Measurements from ENCODE around the gene CNPY3.

Gene CNPY3

DNA sequence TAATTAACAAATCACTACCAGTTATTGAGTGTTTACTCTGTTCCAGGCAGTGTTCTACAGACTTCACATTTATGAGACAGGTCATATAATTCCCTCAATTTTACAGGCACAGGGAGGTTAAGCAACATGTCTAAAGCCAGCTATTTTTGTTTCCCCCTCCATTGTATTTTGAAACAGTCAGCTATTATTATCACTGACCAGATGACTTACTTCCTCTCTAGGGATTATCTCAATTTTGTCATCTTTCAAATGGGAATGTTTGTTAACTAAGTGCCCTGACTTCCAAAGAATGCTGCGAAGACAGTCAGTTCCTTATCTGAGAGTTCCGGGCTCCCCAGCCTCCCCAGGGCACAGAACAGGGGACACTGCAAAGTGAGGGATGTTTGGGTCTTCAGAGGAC is 5.6 kb upstream of the CNPY3 start:
- H4K20me1 ChIP-seq (ENCODE audit: insufficient read depth, low read length) = no peaks in the 10 kb centered on the region
- peaks cover 9% of the 10 kb centered on the region for H3K4me1 ChIP-seq (ENCODE audit: insufficient read depth, low read length)
- no peak overlapping the region for H3K4me3 ChIP-seq (ENCODE audit: low read depth in 1 of 2, low read length in 2 of 2)
- H3K9ac ChIP-seq (ENCODE audit: low read depth, low read length) = no peak overlapping the region
- DNase-seq (no peak), ATAC-seq (ENCODE audit: insufficient read depth, low read depth) (no peak)
- H3K36me3 ChIP-seq (ENCODE audit: insufficient read depth, low read length) = no peaks in the 10 kb centered on the region
- H3K27me3 ChIP-seq (ENCODE audit: insufficient read depth, low read length, poor library complexity) = no peaks in the 10 kb centered on the region
- no peak overlapping the region for H3K4me2 ChIP-seq (ENCODE audit: insufficient read depth, low read length)
- no peak overlapping the region for H3K27ac ChIP-seq (ENCODE audit: low read length)
- H3K9me3 ChIP-seq (ENCODE audit: insufficient read depth, low read length, severe bottlenecking) = no peaks in the 10 kb centered on the region
- no peak overlapping the region for H2AFZ ChIP-seq (ENCODE audit: low read depth, low read length)
- no peaks in the 10 kb centered on the region for H3K79me2 ChIP-seq (ENCODE audit: insufficient read depth, low read length)
- TF ChIP-seq, protein P1, sequence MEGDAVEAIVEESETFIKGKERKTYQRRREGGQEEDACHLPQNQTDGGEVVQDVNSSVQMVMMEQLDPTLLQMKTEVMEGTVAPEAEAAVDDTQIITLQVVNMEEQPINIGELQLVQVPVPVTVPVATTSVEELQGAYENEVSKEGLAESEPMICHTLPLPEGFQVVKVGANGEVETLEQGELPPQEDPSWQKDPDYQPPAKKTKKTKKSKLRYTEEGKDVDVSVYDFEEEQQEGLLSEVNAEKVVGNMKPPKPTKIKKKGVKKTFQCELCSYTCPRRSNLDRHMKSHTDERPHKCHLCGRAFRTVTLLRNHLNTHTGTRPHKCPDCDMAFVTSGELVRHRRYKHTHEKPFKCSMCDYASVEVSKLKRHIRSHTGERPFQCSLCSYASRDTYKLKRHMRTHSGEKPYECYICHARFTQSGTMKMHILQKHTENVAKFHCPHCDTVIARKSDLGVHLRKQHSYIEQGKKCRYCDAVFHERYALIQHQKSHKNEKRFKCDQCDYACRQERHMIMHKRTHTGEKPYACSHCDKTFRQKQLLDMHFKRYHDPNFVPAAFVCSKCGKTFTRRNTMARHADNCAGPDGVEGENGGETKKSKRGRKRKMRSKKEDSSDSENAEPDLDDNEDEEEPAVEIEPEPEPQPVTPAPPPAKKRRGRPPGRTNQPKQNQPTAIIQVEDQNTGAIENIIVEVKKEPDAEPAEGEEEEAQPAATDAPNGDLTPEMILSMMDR (IDR thresholded peaks at IDR 0.05; ENCODE audit: borderline replicate concordance, extremely low read depth, low read length, poor library complexity, severe bottlenecking) = no peak
- no peak for TF ChIP-seq EZH2 (IDR thresholded peaks at IDR 0.05; ENCODE audit: borderline replicate concordance, low read depth, low read length, severe bottlenecking)

DNA sequence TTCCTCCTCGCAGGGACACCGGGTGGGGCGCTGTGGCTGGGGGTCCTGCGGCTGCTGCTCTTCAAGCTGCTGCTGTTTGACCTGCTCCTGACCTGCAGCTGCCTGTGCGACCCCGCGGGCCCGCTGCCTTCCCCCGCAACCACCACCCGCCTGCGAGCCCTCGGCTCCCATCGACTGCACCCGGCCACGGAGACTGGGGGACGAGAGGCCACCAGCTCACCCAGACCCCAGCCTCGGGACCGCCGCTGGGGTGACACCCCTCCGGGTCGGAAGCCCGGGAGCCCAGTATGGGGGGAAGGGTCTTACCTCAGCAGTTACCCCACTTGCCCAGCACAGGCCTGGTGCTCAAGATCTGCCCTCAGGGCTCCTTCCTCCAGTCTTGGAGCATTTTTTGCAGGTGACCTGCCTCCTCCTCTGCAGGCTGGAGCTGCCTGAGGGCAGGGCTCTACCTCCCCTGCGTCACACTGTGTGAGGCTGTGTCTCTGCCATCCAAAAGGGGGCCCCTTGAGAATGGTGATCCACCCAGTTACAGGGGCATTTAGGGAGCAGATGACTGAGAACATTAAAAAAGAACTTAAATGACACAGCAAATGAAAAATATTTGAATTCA is 3.9 kb upstream of the CNPY3 start:
- DNase-seq (no peak), ATAC-seq (ENCODE audit: insufficient read depth, low read depth) (no peak)
- H3K27ac ChIP-seq (ENCODE audit: low read length) = no peak overlapping the region
- no peak overlapping the region for H2AFZ ChIP-seq (ENCODE audit: low read depth, low read length)
- H3K4me1 ChIP-seq (ENCODE audit: insufficient read depth, low read length) = peaks cover 11% of the 10 kb centered on the region
- no peak overlapping the region for H3K4me3 ChIP-seq (ENCODE audit: low read depth in 1 of 2, low read length in 2 of 2)
- H3K27me3 ChIP-seq (ENCODE audit: insufficient read depth, low read length, poor library complexity) = no peaks in the 10 kb centered on the region
- no peak overlapping the region for H3K4me2 ChIP-seq (ENCODE audit: insufficient read depth, low read length)
- no peak overlapping the region for H3K9ac ChIP-seq (ENCODE audit: low read depth, low read length)
- H3K9me3 ChIP-seq (ENCODE audit: insufficient read depth, low read length, severe bottlenecking) = no peaks in the 10 kb centered on the region
- peaks cover 3% of the 10 kb centered on the region; the same call in 1 of the 2 replicates for H4K20me1 ChIP-seq (ENCODE audit: insufficient read depth, low read length)
- peaks cover 2% of the 10 kb centered on the region; the same call in 1 of the 2 replicates for H3K36me3 ChIP-seq (ENCODE audit: insufficient read depth, low read length)
- no peak for TF ChIP-seq EZH2 (IDR thresholded peaks at IDR 0.05; ENCODE audit: borderline replicate concordance, low read depth, low read length, severe bottlenecking)
- TF ChIP-seq, protein P1 (IDR thresholded peaks at IDR 0.05; ENCODE audit: borderline replicate concordance, extremely low read depth, low read length, poor library complexity, severe bottlenecking) = no peak
- peaks cover 7% of the 10 kb centered on the region for H3K79me2 ChIP-seq (ENCODE audit: insufficient read depth, low read length)

DNA sequence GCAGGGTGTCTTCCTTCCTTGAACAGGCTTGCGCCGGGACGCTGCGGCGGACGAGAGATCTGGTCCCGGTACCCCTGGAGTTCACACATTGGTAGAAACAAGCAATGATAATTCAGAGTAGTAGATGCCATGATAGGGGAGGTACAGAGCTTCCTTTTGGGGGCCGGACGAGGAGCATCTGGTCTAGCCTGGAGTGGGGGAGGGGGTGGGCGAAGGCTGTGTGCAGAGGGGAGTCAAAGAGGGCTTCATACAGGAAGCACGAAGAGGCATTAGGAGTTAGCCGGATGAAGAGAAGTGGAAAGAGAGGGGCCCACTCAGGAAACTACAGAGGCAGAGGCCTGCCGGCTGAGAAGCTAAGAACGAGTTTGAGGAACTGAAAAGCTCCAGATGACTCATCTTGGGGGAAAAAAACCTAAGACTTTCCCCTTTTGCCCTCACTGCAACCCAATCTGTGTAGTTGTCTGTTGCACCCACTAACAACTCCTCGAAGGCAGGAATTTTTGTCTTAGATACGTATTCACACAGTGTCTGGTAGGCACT is 611 bp downstream of the CNPY3 start:
- H3K9ac ChIP-seq (ENCODE audit: low read depth, low read length) = peak overlapping the region; percentile 84
- peak; percentile 87 for DNase-seq
- peak overlapping the region; percentile 84 to 97 for H3K4me3 ChIP-seq (ENCODE audit: low read depth in 1 of 2, low read length in 2 of 2)
- H3K9me3 ChIP-seq (ENCODE audit: insufficient read depth, low read length, severe bottlenecking) = no peaks in the 10 kb centered on the region
- peak overlapping the region; percentile 96 for H3K27ac ChIP-seq (ENCODE audit: low read length)
- H3K4me1 ChIP-seq (ENCODE audit: insufficient read depth, low read length) = peaks cover 40% of the 10 kb centered on the region
- H3K79me2 ChIP-seq (ENCODE audit: insufficient read depth, low read length) = peaks cover 51% of the 10 kb centered on the region
- no peaks in the 10 kb centered on the region for H3K27me3 ChIP-seq (ENCODE audit: insufficient read depth, low read length, poor library complexity)
- peak overlapping the region; percentile 80 for H2AFZ ChIP-seq (ENCODE audit: low read depth, low read length)
- TF ChIP-seq, protein P1 (IDR thresholded peaks at IDR 0.05; ENCODE audit: borderline replicate concordance, extremely low read depth, low read length, poor library complexity, severe bottlenecking) = no peak
- TF ChIP-seq EZH2 (IDR thresholded peaks at IDR 0.05; ENCODE audit: borderline replicate concordance, low read depth, low read length, severe bottlenecking) = no peak
- ATAC-seq (ENCODE audit: insufficient read depth, low read depth) = peak; percentile 56
- peaks cover 42% of the 10 kb centered on the region for H3K36me3 ChIP-seq (ENCODE audit: insufficient read depth, low read length)
- H3K4me2 ChIP-seq (ENCODE audit: insufficient read depth, low read length) = peak overlapping the region; percentile 87
- H4K20me1 ChIP-seq (ENCODE audit: insufficient read depth, low read length) = peaks cover 28% of the 10 kb centered on the region
